PC-3 (cell line): ENCODE data around the gene ABCC5.

Experiments used
- EZH2 ChIP-seq: fragments of 300-600 bp; sonication (generic); IDR thresholded peaks from one replicate; pipeline ENCODE4 v1.6.1; 2017; ENCODE audit warnings: antibody characterized with exemption, mild to moderate bottlenecking, low read length; ENCODE audit not compliant: unreplicated experiment
- TF ChIP-seq, protein P1 (sequence below): fragments of 300-600 bp; sonication (generic); conservative IDR thresholded peaks from 2 replicates; pipeline ENCODE4 v1.5.1; 2017; ENCODE audit warnings: antibody characterized with exemption, low read depth, mild to moderate bottlenecking, low read length

DNA sequence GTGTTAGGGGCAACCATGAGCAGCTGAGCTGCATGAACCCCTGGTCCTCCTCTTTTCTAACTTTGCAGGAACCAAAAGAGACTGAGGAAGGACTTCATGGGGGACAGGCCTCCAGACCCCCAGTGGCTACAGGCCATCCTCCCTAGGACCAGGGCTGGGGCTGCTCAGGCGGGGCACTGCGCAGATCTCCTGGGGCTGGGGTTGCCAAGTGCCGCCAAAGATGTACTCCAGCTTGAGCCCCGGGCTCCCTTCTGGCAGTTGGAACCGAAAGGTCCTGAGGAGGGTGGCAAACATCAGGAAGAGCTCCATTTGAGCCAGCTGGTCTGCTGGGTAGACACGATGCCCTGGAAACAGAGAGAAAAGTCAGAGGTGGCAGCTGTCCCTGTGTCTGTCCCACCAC lies 121.9 kb downstream of the ABCC5 start:
- TF ChIP-seq EZH2 = no peak
- TF ChIP-seq, protein P1, sequence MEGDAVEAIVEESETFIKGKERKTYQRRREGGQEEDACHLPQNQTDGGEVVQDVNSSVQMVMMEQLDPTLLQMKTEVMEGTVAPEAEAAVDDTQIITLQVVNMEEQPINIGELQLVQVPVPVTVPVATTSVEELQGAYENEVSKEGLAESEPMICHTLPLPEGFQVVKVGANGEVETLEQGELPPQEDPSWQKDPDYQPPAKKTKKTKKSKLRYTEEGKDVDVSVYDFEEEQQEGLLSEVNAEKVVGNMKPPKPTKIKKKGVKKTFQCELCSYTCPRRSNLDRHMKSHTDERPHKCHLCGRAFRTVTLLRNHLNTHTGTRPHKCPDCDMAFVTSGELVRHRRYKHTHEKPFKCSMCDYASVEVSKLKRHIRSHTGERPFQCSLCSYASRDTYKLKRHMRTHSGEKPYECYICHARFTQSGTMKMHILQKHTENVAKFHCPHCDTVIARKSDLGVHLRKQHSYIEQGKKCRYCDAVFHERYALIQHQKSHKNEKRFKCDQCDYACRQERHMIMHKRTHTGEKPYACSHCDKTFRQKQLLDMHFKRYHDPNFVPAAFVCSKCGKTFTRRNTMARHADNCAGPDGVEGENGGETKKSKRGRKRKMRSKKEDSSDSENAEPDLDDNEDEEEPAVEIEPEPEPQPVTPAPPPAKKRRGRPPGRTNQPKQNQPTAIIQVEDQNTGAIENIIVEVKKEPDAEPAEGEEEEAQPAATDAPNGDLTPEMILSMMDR = no peak
